ENCODE results near the gene PARVG.

Gene PARVG

GRCh38 chr22:44196731-44197131, 16.0 kb downstream of the PARVG start:
- DNase-seq (ENCODE audit: low spot score): no peak

GRCh38 chr22:44197271-44197670, 16.5 kb downstream of the PARVG start:
- no peak for DNase-seq (ENCODE audit: low spot score)

- DNase-seq (ENCODE audit: low spot score): no peak
Measured at GRCh38 chr22:44199164-44199563, 18.4 kb downstream of the PARVG start.

GRCh38 chr22:44199866-44200265, 19.1 kb downstream of the PARVG start:
- DNase-seq (ENCODE audit: low spot score): no peak

GRCh38 chr22:44200451-44200850, 19.7 kb downstream of the PARVG start:
- no peak for DNase-seq (ENCODE audit: low spot score)

GRCh38 chr22:44200855-44201550, 20.3 kb downstream of the PARVG start:
- DNase-seq (ENCODE audit: low spot score): no peak

- DNase-seq (ENCODE audit: low spot score): no peak
Measured at GRCh38 chr22:44201665-44202064, 20.9 kb downstream of the PARVG start.

- DNase-seq (ENCODE audit: low spot score): no peak
Measured at GRCh38 chr22:44202261-44202789, 21.6 kb downstream of the PARVG start.

GRCh38 chr22:44203203-44203602, 22.5 kb downstream of the PARVG start:
- DNase-seq (ENCODE audit: low spot score): no peak

GRCh38 chr22:44204739-44205515, 24.2 kb downstream of the PARVG start:
- DNase-seq (ENCODE audit: low spot score): no peak

- DNase-seq (ENCODE audit: low spot score): no peak
Measured at GRCh38 chr22:44205516-44206329, 25.0 kb downstream of the PARVG start.

GRCh38 chr22:44206330-44206645, 25.6 kb downstream of the PARVG start:
- no peak for DNase-seq (ENCODE audit: low spot score)

- no peak for DNase-seq (ENCODE audit: low spot score)
Measured at GRCh38 chr22:44206696-44207095, 26.0 kb downstream of the PARVG start.

- DNase-seq (ENCODE audit: low spot score): no peak
Measured at GRCh38 chr22:44207173-44207980, 26.7 kb downstream of the PARVG start.

GRCh38 chr22:44207981-44208317, 27.2 kb downstream of the PARVG start:
- no peak for DNase-seq (ENCODE audit: low spot score)

GRCh38 chr22:44209343-44209742, 28.6 kb downstream of the PARVG start:
- no peak for DNase-seq (ENCODE audit: low spot score)

- no peak for DNase-seq (ENCODE audit: low spot score)
Measured at GRCh38 chr22:44210722-44211121, 30.0 kb downstream of the PARVG start.

- no peak for DNase-seq (ENCODE audit: low spot score)
Measured at GRCh38 chr22:44211256-44211945, 30.7 kb downstream of the PARVG start.

- DNase-seq (ENCODE audit: low spot score): no peak
Measured at GRCh38 chr22:44211946-44212930, 31.5 kb downstream of the PARVG start.

GRCh38 chr22:44212936-44213335, 32.2 kb downstream of the PARVG start:
- no peak for DNase-seq (ENCODE audit: low spot score)

All from COLO829 (cell line).